ENCODE results near the gene AWAT2.
"Not testable (repeated sequence)": the region's sequence is repeated elsewhere in the genome, so short reads cannot be mapped to it uniquely, and the experiment has no call there.

DNA sequence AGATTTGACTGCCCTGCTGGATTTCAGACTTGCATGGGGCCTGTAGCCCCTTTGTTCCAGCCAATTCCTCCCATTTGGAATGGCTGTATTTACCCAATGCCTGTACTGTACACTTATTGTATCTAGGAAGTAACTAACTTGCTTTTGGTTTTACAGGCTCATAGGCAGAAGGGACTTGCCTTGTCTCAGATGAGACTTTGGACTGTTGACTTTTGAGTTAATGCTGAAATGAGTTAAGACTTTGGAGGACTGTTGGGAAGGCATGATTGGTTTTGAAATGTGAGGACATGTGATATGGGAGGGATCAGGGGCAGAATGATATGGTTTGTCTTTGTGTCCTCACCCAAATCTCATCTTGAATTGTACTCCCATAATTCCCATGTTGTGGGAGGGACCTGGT, 51.4 kb downstream of the AWAT2 start:
- TF ChIP-seq, protein P1, sequence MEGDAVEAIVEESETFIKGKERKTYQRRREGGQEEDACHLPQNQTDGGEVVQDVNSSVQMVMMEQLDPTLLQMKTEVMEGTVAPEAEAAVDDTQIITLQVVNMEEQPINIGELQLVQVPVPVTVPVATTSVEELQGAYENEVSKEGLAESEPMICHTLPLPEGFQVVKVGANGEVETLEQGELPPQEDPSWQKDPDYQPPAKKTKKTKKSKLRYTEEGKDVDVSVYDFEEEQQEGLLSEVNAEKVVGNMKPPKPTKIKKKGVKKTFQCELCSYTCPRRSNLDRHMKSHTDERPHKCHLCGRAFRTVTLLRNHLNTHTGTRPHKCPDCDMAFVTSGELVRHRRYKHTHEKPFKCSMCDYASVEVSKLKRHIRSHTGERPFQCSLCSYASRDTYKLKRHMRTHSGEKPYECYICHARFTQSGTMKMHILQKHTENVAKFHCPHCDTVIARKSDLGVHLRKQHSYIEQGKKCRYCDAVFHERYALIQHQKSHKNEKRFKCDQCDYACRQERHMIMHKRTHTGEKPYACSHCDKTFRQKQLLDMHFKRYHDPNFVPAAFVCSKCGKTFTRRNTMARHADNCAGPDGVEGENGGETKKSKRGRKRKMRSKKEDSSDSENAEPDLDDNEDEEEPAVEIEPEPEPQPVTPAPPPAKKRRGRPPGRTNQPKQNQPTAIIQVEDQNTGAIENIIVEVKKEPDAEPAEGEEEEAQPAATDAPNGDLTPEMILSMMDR (IDR thresholded peaks at IDR 0.05; ENCODE audit: low read length): not testable (repeated sequence)
- not testable (repeated sequence) for TF ChIP-seq EZH2 (optimal IDR thresholded peaks at IDR 0.05; ENCODE audit: low read depth, low read length); EZH2phosphoT487 (IDR thresholded peaks at IDR 0.05; ENCODE audit: low read length)

Measured in MM.1S (cell line).